K562 (cell line): ENCODE results near the gene MRI1. TPM values are rescaled to one million over a fixed set of nuclear protein-coding genes. Genes with fewer than 3 reads are reported as not detected.
A peak's percentile ranks its signal among the peaks of the same experiment; 100 is the strongest.

Experiments used
- ATF3 ChIP-seq, 2 experiments: fragments of 450-650 bp in 1 of 2; sonication (generic) in 1 of 2; formaldehyde crosslinking in 1 of 2; IDR thresholded peaks in 1 of 2; conservative IDR thresholded peaks in 1 of 2; 2 replicates each; pipeline versions ENCODE4 v1.6.1 to v1.8.1; 2016 to 2023; ENCODE audit warnings: mild to moderate bottlenecking in 2 of 2, moderate library complexity in 2 of 2, inconsistent platforms in 1 of 2, missing genetic modification reagents in 1 of 2
- C11orf30 ChIP-seq: fragments of 450-650 bp; IDR thresholded peaks from 2 replicates; pipeline ENCODE4 v1.6.1; 2016; ENCODE audit warnings: low read depth, mild to moderate bottlenecking
- CSDE1 ChIP-seq, 2 experiments: fragments of 450-650 bp; IDR thresholded peaks; 2 replicates each; pipeline ENCODE4 v1.6.1; 2016; ENCODE audit warnings: mild to moderate bottlenecking in 1 of 2
- DACH1 ChIP-seq: fragments of 450-650 bp; IDR thresholded peaks from 2 replicates; pipeline ENCODE4 v1.6.1; 2018; ENCODE audit not compliant: partially characterized antibody
- DNMT1 ChIP-seq: fragments of 450-650 bp; IDR thresholded peaks from 2 replicates; pipeline ENCODE4 v1.6.1; 2016; ENCODE audit warnings: antibody characterized with exemption, mild to moderate bottlenecking
- ETS1 ChIP-seq: conservative IDR thresholded peaks from 2 replicates; pipeline ENCODE4 v1.6.1; 2011; ENCODE audit warnings: low read depth, mild to moderate bottlenecking, low read length; ENCODE audit not compliant: control insufficient read depth
- ETV6 ChIP-seq, 3 experiments: fragments of 150-350 bp in 1 of 3; sonication (generic) in 1 of 3; formaldehyde crosslinking in 1 of 3; IDR thresholded peaks; 2 replicates each; pipeline versions ENCODE4 v1.6.1 to v1.8.0; 2014 to 2022; ENCODE audit warnings: borderline replicate concordance in 2 of 3, low read depth in 2 of 3, antibody characterized with exemption in 1 of 3, low read length in 1 of 3, mild to moderate bottlenecking in 1 of 3, missing genetic modification reagents in 1 of 3
- HLTF ChIP-seq: fragments of 450-650 bp; IDR thresholded peaks from 2 replicates; pipeline ENCODE4 v1.6.1; 2016
- JUN ChIP-seq, 2 experiments: sonication (generic) in 1 of 2; formaldehyde crosslinking in 1 of 2; IDR thresholded peaks; 2 replicates each; pipeline versions ENCODE4 v1.6.1 to v1.8.0; 2012 to 2022; ENCODE audit warnings: borderline replicate concordance in 2 of 2, mild to moderate bottlenecking in 2 of 2, improper control_type of control experiment in 1 of 2, low read depth in 1 of 2, low read length in 1 of 2, missing genetic modification reagents in 1 of 2
- MYBL2 ChIP-seq, 2 experiments: fragments of 450-650 bp in 1 of 2; sonication (generic) in 1 of 2; formaldehyde crosslinking in 1 of 2; IDR thresholded peaks; 2 replicates each; pipeline versions ENCODE4 v1.6.1 to v1.8.1; 2017 to 2022; ENCODE audit warnings: borderline replicate concordance in 1 of 2, inconsistent platforms in 1 of 2, low read depth in 1 of 2, mild to moderate bottlenecking in 1 of 2, missing genetic modification reagents in 1 of 2, moderate library complexity in 1 of 2
- PCBP1 ChIP-seq: fragments of 200-400 bp; formaldehyde crosslinking; IDR thresholded peaks from 2 replicates; pipeline ENCODE4 v1.6.1; 2018; ENCODE audit warnings: mild to moderate bottlenecking, low read depth, low read length; ENCODE audit not compliant: poor library complexity, severe bottlenecking
- PHB ChIP-seq: fragments of 250-450 bp; sonication (Bioruptor Pico); IDR thresholded peaks from 2 replicates; pipeline ENCODE4 v1.5.0; 2021
- POLR2AphosphoS2 ChIP-seq: IDR thresholded peaks from 2 replicates; pipeline ENCODE4 v1.6.1; 2012; ENCODE audit warnings: low read length, improper control_type of control experiment
- PRMT5 ChIP-seq: sonication (generic); formaldehyde crosslinking; IDR thresholded peaks from 2 replicates; pipeline ENCODE4 v1.5.0; 2020; ENCODE audit warnings: missing genetic modification reagents
- RBM22 ChIP-seq: fragments of 200-400 bp; formaldehyde crosslinking; IDR thresholded peaks from 2 replicates; pipeline ENCODE4 v1.6.1; 2018; ENCODE audit warnings: low read length, low read depth; ENCODE audit not compliant: poor library complexity, severe bottlenecking
- RFX1 ChIP-seq: fragments of 450-650 bp; IDR thresholded peaks from 2 replicates; pipeline ENCODE4 v1.6.1; 2016; ENCODE audit warnings: mild to moderate bottlenecking, moderate library complexity
- SMAD2 ChIP-seq: fragments of 150-350 bp; IDR thresholded peaks from 2 replicates; pipeline ENCODE4 v1.6.1; 2014; ENCODE audit warnings: low read depth, mild to moderate bottlenecking, low read length
- SMARCC2 ChIP-seq: fragments of 450-650 bp; IDR thresholded peaks from 2 replicates; pipeline ENCODE4 v1.6.1; 2017; ENCODE audit warnings: antibody characterized with exemption, moderate library complexity, mild to moderate bottlenecking, low read depth
- SMC3 ChIP-seq: conservative IDR thresholded peaks from 2 replicates; pipeline ENCODE4 v1.6.1; 2011; ENCODE audit warnings: low read depth, low read length, improper control_type of control experiment; ENCODE audit not compliant: insufficient read depth
- TGIF2 ChIP-seq: sonication (generic); formaldehyde crosslinking; IDR thresholded peaks from 2 replicates; pipeline ENCODE4 v1.8.1; 2022; ENCODE audit warnings: mild to moderate bottlenecking, missing genetic modification reagents, moderate library complexity
- ZNF311 ChIP-seq: fragments of 250-450 bp; sonication (Bioruptor Pico); IDR thresholded peaks from 2 replicates; pipeline ENCODE4 v1.4.0; 2020; ENCODE audit warnings: mild to moderate bottlenecking, moderate library complexity
- polyA plus RNA-seq, 8 experiments: library from polyadenylated mRNA; depleted of rRNA in 4 of 8; stranded (reverse) in 5 of 8; unstranded in 3 of 8; fragments of >200 nt; fragmentation: Nextera tagmentation in 2 of 8; fragmentation: Illumina TruSeq in 1 of 8; extraction: Ambion mirVana in 2 of 8; extraction: Trizol in 1 of 8; gene quantifications; 2 replicates each; pipeline versions ENCODE4 v1.2.1 to v1.2.3, GENCODE V29; 2011 to 2014; ENCODE audit warnings: inconsistent platforms in 1 of 8, missing spikeins in 1 of 8
- total RNA-seq, 7 experiments: library from RNA; depleted of rRNA in 6 of 7; stranded (reverse); fragments of >200 nt in 6 of 7; fragmentation: Illumina TruSeq in 2 of 7; extraction: Trizol in 2 of 7; gene quantifications; 2 replicates each; pipeline versions ENCODE4 v1.2.1 to v1.2.3, GENCODE V29; 2011 to 2021; ENCODE audit warnings: low replicate concordance in 1 of 7
- TF ChIP-seq, protein P1 (sequence below), 2 experiments: fragments of 250-450 bp in 1 of 2; fragments of 450-650 bp in 1 of 2; sonication (Bioruptor Pico) in 1 of 2; IDR thresholded peaks; 2 replicates each; pipeline versions ENCODE4 v1.6.1 to v1.8.0; 2016 to 2021; ENCODE audit warnings: mild to moderate bottlenecking in 2 of 2, moderate library complexity in 2 of 2, missing compliant biosample characterization in 1 of 2, missing genetic modification characterization in 1 of 2

MRI1 gene
- total and polyA plus RNA-seq, 9 of the 15 experiments (the other 6 are each of a cell fraction or from before 2014, with no cell fraction given) = 5.5 to 57.4 (median 28.2) TPM

DNA sequence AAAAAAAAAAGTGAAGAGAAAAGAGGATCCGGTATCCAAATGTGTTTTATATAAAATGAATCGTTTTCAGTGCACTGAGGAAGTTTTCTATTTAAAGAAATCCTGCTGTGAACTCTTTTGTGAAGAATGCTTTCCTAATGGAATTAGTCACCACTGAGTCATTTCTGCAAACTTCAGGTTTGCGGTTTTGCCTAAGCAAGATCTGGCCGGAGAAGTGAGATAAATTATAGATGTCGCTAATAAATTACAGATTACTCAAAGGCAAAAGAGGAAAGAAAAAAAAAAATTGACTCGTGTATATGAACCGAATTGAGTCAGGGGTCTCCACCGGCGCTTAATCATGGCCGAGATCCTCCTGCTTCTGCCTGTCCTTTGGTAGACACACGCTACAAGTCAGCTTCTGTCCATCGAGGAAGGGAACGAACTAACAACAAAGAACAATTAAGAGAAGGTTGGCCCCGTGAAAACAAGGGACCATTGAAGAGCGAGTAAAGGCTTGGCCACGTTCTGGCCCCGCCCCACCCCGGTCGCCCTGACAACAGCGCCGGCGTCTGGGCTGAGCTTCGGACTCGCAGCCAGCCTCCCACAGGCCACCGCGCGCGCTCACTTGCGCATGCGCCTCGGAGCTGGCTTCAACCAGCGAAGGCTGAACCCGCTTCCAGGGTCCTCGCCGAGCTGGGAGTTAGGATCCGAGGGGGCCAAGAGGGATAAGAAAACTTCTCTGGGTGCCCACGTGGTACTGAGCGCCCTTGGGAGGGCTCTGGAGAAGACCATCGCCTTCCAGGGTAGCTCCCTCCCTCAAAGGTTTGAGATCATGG is 33.0 kb upstream of the MRI1 start (continued):
- TF ChIP-seq ETV6 (IDR thresholded peaks at IDR 0.05; ENCODE audit: borderline replicate concordance in 1 of 2, low read depth in 2 of 2, low read length in 1 of 2) = no peak
- no peak for TF ChIP-seq ETV6 (CRISPR knock-in tag; IDR thresholded peaks at IDR 0.05; ENCODE audit: borderline replicate concordance)
- TF ChIP-seq, protein P1, sequence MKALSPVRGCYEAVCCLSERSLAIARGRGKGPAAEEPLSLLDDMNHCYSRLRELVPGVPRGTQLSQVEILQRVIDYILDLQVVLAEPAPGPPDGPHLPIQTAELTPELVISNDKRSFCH (CRISPR knock-in tag; IDR thresholded peaks at IDR 0.05) = no peak
- TF ChIP-seq, protein P1 (tag; IDR thresholded peaks at IDR 0.05) = no peak
- no peak for TF ChIP-seq ETS1
- peak; percentile 95 for TF ChIP-seq JUN (IDR thresholded peaks at IDR 0.05; ENCODE audit: borderline replicate concordance, low read depth, low read length)
- no peak for TF ChIP-seq JUN (CRISPR knock-in tag; IDR thresholded peaks at IDR 0.05; ENCODE audit: borderline replicate concordance)
- no peak for TF ChIP-seq PRMT5
- no peak for TF ChIP-seq DNMT1
- TF ChIP-seq SMC3 = no peak
- peak; percentile 98 for TF ChIP-seq RBM22
- peak; percentile 66; the same call in 1 of the 2 replicates for TF ChIP-seq POLR2AphosphoS2
- no peak for TF ChIP-seq ZNF311 (CRISPR knock-in tag)
- TF ChIP-seq RFX1 = peak; percentile 98
- no peak for TF ChIP-seq PCBP1
- peak; percentile 97 for TF ChIP-seq SMARCC2
- peak in 1 of 2 experiments; percentile 93; a peak in 2 of 4 replicates for TF ChIP-seq CSDE1 (IDR thresholded peaks at IDR 0.05)
- peak; percentile 88 for TF ChIP-seq DACH1
- no peak for TF ChIP-seq HLTF
- TF ChIP-seq MYBL2 (IDR thresholded peaks at IDR 0.05; ENCODE audit: low read depth) = no peak
- no peak for TF ChIP-seq MYBL2 (CRISPR knock-in tag; IDR thresholded peaks at IDR 0.05; ENCODE audit: borderline replicate concordance)
- TF ChIP-seq PHB (CRISPR knock-in tag) = peak; percentile 56; the same call in 1 of the 2 replicates
- peak; percentile 96 for TF ChIP-seq ATF3 (IDR thresholded peaks at IDR 0.05)
- TF ChIP-seq ATF3 (CRISPR knock-in tag; conservative IDR thresholded peaks at IDR 0.05) = peak; percentile 81; the same call in 1 of the 2 replicates
- TF ChIP-seq SMAD2 = no peak
- no peak for TF ChIP-seq C11orf30
- TF ChIP-seq TGIF2 (CRISPR knock-in tag) = no peak
